Ureter (tissue), 1 donor: Measurements from ENCODE around the gene RGSL1. TPM values are rescaled to one million over a fixed set of nuclear protein-coding genes. Genes with fewer than 3 reads are reported as not detected.

Experiments
- DNase-seq: peaks from one replicate; pipeline ENCODE4 v3.0.0-alpha.2; 2020; ENCODE audit warnings: low spot score
- total RNA-seq: library from RNA; stranded (reverse); gene quantifications from one replicate; pipeline ENCODE4 v1.2.4, GENCODE V29; 2023
- donor health status: DM: yes; HTN: yes; CAD: no.

Gene RGSL1
- total RNA-seq, 1 donor from 2014 or later, result not detected

DNA sequence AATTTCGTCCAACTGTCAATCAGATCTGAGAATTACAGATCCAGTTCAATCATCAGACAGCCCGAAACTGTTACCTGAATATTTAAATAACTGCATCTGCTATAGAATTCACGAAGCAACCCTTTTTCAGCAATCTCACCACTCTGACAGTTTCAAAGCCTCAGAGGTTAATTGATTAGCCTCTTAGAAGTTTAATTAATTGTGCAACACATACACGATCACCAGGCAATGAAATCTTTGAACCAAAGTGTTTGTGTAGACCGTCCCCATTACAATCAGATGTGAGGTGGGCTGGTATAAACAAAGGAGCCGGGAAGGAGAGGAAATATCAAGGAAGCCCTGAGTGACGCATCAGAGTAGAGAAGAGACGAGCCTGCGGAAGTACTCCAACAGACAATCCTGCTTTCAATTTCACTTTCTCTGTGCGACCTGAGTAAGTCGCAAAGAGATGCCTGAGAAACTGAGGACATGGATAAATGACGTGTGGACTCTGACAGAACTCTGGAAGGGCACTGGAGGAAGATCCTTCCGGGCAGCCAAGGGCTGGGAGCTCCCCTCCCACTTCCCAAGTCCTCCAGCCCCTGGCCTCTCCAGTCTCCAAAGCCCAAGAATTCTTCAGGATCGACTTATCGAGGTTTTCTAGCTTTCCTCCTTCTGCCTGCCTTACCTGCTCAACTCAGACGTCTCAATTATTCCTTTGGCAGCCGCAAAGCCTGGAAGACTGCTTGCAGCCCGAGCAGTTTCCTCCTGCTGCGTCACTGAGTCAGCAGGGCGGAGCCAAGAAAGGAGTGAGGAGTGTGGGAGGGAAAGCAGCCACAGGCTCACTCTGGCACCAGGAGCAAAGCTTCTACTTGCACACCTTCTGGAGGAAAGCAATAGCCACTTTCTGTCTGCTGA is 138.8 kb downstream of the RGSL1 start, which contains the start of gene RNASEL:
RNASEL (minus strand) TSS at position 757 of the 897 bp plus-strand sequence. CDS start 2,450 bp downstream, outside the sequence.
- DNase-seq, result peak; percentile 86

DNA sequence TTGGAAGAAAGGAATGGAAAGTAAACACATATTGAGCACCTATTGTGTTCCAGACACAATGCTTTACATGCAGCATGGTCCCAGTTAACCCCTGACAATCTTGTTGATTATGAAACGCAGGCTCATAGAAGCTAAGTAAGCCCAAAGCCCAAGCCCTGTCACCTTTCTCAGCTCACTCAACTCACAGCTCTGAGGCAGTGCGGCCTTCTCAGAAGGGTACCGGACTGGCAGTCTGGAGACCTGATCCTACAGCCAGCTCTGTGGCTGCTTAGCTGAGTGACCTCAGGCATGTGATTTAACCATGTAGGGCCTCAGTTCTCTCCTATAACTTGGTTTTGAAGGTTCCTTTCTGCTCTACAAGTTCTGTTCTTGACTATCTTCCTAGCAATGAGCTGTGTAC is 139.6 kb downstream of the RGSL1 start:
- no peak for DNase-seq

DNA sequence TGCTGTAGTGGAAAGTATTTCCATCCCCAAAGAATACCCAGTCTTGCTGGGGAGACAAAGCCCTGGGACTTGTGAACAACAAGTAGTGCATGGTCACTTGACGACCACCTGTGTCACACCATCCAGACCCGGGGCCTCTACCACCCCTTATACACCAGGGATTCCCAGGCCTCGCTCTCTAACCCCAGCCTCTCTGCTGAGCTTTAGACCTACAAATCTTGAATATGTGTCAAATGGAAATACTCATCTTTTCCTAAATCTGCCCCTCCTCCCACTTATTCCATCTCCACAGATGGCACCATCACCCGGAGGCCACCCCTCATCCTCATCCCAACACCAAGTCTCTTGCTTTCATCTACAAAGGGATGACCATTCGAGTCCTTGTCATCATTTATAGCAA is 140.0 kb downstream of the RGSL1 start:
- no peak for DNase-seq

DNA sequence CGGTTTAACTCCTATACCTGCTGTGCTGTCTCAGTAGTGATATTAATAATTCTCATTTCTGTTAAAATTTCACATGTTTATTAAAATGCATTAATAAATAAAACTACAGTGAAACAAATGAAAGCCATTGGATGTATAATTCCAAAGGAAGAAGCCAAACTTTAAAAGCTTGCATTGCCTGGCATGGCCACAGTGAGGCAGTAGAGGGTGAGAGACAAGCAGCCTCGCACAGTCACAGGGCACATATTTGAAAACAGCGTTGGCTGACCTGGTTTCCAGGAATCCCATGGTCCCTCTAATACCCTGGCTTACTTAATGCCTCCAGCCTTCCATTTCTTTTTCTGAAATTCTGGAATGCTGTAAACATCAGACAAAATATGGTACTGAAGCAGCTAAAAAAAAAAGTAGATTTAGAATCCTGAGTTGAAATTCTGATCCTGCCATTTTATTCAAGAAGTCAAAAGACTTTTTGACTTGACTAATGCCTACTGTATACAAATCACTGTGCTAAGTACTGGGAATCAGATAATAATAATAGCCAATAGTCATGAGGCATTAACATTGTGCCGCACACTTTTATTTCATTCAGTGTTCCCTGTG is 145.8 kb downstream of the RGSL1 start:
- DNase-seq, result peak; percentile 80

DNA sequence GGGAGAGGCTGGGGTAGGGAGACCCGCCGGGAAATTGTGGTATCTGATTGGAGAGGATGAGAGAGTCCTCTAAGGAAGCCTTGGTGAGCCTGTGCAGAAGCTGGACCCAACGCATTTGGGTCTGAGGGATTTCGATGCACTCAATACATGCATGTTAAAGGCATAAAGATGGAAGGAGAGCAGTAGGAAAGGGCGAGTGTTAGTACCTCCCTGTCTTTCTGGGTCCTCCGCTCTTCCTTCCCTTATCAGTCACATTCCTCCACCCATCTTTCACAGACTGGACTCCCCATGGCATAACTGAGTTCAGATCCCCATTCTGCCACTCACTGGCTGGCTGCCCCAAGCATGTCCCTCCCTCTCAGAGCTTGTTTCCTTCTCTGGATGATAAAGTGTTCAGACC is 147.0 kb downstream of the RGSL1 start:
- DNase-seq, result no peak

DNA sequence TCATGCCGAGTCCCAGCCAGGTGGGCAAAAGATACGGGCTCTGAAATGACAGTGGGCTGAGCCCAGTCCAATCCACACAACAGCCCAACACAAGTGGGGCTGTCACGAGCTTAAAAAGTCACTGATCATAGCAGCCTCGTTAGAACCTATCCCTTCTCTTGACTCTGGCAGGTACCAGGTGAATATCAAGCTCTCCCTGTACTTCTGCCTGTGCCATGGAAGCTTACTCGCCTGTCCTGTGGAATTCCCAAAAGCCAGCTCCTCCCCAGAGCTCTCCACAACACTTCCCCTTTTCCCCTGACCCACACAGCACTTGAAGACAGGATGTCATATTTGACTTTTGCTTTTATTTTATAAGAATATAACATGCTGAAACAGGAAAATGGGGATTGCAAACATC is 148.3 kb downstream of the RGSL1 start:
- no peak for DNase-seq

DNA sequence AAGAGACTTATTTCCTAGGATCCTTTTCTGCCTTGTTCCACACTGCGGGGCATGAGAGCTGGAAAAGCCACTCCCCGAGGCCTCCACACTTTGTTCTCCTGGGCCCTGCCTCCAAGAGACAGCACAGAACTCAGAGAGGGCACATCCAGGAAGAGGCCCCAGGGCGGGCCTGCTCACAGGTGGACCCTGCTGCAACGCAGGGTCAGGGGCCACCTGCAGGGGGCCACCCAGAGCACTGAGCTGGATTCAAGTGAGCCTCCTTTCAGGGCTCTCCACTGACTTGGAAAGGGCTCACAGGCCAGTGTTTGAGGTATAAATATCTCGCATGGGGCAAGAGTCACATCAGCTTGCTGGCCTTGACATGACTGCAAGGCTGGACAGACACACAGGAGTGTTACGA is 149.4 kb downstream of the RGSL1 start:
- no peak for DNase-seq

DNA sequence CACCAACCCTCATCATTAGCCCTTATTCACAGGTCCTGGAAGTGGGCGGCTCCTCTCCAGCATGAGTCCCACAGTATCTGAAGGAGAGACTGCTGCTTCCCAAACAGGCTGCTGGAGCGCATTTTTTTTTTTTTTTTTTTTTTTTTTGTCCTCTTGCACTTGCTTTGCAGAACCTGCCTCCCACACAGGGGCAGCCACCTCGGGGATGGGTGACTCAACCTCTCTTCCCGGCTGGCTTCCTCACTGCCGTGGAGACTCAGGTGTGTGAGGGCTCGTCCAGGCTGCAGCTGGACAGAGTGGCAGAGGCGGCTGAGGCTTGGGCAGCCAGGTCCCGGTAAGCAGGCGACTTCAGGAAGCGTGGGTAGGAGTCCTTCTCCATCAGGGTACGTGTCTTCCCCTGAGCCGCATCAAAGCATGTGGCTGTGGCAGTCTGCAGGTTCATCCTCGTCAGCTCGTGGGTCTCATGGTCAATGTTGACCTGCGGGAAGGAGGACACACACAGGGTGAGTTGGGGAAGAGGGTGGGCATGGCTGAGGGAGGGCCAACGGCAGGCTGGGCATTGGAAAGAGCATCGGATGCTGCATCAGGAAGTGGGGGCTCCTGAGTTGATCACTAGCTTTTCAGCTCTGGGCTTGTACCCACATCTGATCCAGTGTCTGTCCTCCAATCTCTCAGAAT is 150.2 kb downstream of the RGSL1 start:
- no peak for DNase-seq

DNA sequence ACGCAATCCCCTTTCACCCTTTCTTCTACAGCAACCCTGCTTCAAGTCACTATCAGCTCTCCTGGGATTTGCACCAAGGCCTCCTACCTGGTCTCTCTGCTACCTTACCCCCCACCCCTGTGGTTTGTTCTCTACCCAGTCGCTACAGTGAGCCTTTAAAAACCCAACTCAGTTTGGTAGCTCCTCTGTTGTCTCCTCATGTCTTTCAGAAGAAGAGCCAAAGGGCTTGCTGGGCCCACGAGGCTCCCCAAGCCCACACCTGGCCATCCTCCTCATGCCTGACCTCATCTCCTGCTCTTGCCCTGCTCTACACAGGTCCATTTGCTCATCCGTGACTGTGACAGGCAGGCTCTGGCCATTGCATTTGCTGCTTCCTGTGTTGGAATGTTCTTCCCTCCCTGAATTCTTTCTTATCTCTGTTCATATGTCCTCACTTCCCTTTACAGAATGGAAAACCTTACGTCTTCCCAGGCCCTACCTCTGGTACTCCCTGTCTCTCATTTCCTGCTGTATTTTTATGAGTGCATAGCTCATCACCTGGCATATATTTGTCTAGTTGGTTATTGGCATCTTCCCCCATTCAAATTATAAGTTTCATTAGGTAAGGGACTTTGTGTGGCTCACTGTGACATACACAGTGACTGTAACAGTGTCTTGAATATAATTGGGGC is 150.9 kb downstream of the RGSL1 start:
- DNase-seq, result no peak

DNA sequence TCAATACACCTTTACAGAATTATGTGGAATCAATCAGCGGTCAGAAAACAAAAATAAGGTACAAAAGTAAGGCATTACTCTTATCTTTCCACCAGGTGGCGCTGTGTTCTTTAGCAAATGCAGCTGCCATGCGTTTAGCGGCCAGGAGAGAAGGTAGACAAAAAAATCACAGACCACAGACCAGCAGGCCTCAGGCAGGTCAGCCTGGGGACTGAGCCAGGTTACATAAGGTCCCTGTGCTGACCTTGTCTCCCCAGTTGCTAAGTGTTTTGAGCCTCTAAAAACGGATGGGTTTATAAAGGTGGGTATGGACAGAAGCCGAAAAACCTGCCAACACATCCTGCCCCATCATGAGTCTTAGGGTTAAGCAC is 151.5 kb downstream of the RGSL1 start:
- DNase-seq, result peak; percentile 77

DNA sequence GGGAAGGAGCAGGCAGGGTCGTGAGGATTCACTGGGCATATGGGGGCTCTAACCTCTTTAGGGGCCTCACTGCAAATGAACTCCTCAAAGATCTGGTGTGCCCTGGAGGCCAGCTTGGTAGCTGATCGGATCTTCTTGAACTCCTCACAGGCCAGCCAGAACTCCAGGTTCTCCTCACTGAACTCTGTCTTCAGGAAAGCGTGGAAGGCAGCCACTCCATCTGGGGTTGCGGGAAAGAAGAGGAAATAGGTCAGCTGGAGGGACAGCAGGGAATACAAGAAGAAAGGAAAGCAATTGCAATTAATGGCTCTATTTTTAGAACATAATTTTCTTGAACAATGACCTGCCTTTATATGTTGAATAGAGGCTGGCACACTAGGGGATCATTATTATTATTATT is 152.0 kb downstream of the RGSL1 start:
- no peak for DNase-seq

DNA sequence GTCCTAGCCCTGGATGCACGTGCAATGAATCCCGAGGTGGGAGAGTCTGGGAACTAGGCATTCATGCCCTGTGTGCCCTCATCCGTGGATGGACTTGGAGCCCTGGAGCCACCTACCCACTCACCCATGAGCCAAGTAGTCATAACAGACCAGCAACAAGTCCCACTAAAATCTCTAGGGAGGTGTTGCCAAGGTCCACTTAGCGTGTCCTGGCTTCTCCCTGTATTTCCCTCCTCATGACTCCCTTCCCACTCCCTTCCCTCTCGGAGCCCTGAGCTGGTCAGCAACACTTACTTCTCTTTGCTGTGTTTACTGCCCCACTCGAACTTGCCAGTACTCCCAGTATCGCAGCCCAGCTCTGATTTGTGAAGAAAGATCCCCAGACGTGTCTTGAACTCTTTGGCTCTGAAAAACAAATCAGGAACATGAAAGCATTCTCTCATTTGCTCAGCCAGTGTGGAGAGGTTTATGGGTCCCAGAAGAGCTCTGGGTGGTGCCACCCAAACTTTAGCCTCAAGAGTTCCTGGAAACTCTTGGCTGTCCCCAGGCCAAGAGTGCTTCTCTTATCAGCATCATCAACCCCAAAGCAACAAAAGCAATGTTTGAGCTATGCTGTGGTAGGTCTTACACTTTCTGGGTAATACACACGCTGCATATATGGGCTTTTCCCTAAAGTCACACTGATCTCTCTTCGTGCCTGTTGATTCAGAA is 153.1 kb downstream of the RGSL1 start:
- no peak for DNase-seq

DNA sequence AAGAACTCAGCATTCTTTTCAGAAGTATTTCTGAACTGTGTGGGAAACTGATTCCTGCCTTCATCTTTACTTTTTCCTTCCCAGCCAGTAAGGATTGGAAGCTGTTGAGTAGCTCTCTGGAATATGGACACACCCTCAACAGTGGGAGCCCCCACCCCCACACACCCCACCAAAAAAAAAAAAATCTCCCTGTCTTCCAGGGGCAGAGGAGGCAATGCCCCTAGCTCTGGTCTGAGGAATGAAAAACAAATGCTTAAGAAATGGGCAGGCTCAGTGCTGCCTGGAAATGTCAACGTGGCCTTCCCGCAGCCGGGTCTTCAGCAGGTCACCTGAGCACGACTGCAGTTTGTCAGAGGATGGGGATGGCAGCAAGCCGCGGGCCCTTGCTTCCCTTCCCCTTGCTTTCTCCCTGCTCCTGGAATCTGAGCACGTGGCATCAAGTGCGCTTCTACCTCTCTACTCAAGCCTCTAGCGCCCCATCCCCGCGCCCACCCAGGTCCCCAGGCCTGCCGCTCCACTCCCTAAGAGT is 153.8 kb downstream of the RGSL1 start:
- no peak for DNase-seq

DNA sequence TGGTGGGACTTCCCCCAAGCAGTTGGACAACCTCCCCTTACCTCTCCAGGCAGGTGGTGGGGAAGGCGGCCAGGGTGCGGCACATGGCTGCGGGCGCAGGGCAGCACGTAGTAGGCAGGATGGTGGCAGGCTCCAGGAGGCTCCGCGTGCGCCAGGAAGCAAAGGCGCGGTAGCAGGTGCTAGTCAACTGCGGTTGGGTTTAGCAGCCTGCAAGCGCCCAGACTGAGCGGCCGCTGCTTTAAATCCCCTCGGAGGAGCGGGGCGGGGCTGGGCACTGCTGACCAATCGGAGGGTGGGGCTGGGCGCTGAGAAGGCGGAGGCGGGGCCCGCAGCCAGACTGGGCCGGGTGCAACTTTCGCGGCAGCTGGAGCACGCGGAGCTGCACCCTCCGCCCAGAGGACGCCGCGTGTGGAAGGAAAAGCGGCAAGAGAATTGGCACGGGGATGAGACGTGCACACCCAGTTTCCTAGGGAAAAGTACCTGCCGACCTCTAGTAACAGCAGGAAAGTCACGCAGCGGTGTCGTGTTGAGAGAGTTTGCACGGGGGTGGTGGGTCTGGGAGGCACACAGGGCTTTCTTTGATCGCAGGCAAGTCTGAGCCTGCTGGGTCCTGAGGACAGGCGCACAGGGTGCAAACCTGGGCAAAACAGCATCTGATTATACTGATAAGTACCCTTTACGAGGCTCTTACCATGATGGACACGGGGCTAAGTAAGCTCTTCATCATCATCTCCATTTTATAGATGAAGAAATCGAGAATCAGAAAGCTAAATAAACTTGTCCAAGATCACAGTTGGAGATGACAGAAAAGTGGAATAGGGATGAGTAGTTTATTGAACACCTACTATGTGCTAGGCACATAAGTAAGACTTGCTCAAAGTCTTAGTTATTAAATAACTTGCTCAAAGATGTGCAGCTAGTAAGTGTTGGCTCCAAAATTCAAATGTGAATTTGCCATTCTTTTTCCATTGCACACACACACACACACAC is 154.5 kb downstream of the RGSL1 start, which contains the start of gene RGS16:
RGS16 (minus strand) TSS at position 215 of the 990 bp plus-strand sequence; CDS start at position 85, 130 bp downstream.
- peak; percentile 97 for DNase-seq

DNA sequence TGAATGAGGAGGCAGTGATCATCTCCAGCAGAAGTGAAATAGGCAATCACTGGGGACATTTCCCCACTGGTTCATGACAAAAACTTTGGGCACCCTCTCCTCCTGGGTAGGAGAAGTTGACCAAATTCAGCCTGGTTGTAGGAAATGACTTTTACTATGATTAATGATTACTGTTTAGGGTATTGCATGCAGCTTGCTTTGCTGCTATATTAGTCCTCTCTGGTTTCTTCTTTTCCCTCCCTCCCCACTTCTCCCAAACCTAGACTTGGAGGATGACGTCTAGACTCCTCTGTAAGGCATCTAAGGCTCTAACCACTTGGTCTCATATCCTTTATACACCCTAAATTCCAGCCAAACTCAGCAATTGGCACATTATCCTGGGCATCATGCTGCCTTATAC is 157.6 kb downstream of the RGSL1 start:
- no peak for DNase-seq

DNA sequence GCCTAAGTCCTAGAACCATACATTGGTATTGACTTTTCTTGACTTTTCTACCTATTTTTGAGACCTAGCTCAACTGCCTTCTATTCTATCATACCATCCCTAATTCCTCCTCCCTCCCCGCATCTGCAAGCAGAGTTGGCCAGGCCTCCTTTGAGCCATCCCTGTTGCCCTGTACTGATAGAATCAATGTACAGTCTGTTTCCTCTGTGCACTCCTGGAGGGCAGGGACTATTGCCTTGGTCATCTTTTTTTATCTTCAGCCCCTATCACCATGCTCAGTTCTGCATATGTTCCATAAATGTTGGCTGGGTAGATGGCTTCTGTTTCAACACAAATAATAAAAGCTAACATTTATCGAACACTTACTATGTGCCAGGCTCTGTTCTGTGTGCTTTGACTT is 158.3 kb downstream of the RGSL1 start:
- no peak for DNase-seq

DNA sequence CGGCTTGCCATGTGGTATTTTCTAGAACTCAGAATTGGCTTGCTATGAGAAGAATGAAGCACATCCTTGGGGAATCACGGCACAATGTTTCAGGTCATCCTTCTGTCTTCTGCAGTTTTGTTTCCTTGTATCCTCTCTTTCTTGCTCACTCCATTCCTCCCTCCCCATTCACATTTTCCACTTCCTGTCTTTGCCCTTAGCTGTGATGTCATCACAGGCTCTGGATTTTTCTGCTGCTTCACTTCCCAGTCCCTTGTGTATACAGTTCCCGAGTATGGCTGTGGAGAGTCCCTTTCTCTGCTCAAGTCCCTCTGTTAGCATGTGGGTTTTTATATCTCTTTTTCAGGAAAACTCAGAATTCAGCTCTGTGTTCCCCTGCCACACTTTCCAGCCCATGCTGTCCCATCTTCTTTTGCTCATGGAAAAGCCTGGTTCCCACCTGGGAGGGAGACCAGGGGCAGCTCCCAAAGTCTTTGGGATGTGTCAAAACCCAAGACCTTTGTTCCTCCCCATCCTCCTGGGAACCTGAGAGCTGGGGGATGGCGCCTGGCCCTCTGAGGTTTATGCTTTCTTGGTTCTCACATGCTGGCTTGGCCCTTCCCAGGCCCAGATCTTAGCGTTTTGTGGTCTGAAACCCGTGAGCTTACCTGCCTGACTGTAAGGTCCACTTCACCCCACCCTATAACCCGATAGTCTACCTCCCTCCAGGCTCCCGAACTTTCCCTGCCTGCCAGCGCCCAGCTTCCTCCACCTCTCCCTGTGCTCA is 159.1 kb downstream of the RGSL1 start:
- DNase-seq, result no peak
